Dedifferentiated amniotic fluid mesenchymal stem cell (primary cell): ENCODE measurements around the gene PNPLA5.
"Not testable (repeated sequence)": the region's sequence is repeated elsewhere in the genome, so short reads cannot be mapped to it uniquely, and the experiment has no call there.

Source experiments
- DNase-seq: peaks from one replicate; pipeline ENCODE4 v3.0.0-alpha.2; 2016; ENCODE audit errors: extremely low spot score

The PNPLA5 gene

GRCh38 chr22:43891360-43892182, at the start of gene PNPLA5:
Gene PNPLA5 (minus strand): TSS chr22:43892013. CDS start chr22:43891880, 133 bp downstream.
- DNase-seq = no peak

GRCh38 chr22:43941449-43941848, 49.6 kb upstream of the PNPLA5 start:
- DNase-seq = no peak

- DNase-seq = no peak
Measured at GRCh38 chr22:43931771-43932170, 40.0 kb upstream of the PNPLA5 start.

- no peak for DNase-seq
Measured at GRCh38 chr22:43928908-43929307, 37.1 kb upstream of the PNPLA5 start.

GRCh38 chr22:43928468-43928867, 36.7 kb upstream of the PNPLA5 start:
- no peak for DNase-seq

GRCh38 chr22:43926349-43926710, 34.5 kb upstream of the PNPLA5 start:
- no peak for DNase-seq

- no peak for DNase-seq
Measured at GRCh38 chr22:43925433-43926348, 33.9 kb upstream of the PNPLA5 start.

GRCh38 chr22:43924877-43925276, 33.1 kb upstream of the PNPLA5 start:
- DNase-seq = no peak

GRCh38 chr22:43923631-43924464, 32.0 kb upstream of the PNPLA5 start, which contains the start of gene PNPLA3:
Gene PNPLA3 (plus strand): TSS chr22:43923805. CDS start chr22:43923912, 107 bp downstream.
- peak; percentile 67 for DNase-seq

GRCh38 chr22:43923191-43923590, 31.4 kb upstream of the PNPLA5 start:
- DNase-seq = no peak

- no peak for DNase-seq
Measured at GRCh38 chr22:43922123-43922522, 30.3 kb upstream of the PNPLA5 start.

- DNase-seq = peak; percentile 60
Measured at GRCh38 chr22:43921370-43921769, 29.6 kb upstream of the PNPLA5 start.

GRCh38 chr22:43919106-43919973, 27.5 kb upstream of the PNPLA5 start:
- no peak for DNase-seq

GRCh38 chr22:43917521-43917920, 25.7 kb upstream of the PNPLA5 start:
- DNase-seq = no peak

GRCh38 chr22:43911351-43911750, 19.5 kb upstream of the PNPLA5 start:
- no peak for DNase-seq

- no peak for DNase-seq
Measured at GRCh38 chr22:43910178-43910695, 18.4 kb upstream of the PNPLA5 start.

- no peak for DNase-seq
Measured at GRCh38 chr22:43909708-43910107, 17.9 kb upstream of the PNPLA5 start.

- no peak for DNase-seq
Measured at GRCh38 chr22:43905681-43906080, 13.9 kb upstream of the PNPLA5 start.

GRCh38 chr22:43904412-43904811, 12.6 kb upstream of the PNPLA5 start:
- not testable (repeated sequence) for DNase-seq

- not testable (repeated sequence) for DNase-seq
Measured at GRCh38 chr22:43903033-43903432, 11.2 kb upstream of the PNPLA5 start.
